A673 (cell line): Measurements from ENCODE around the gene KCNJ9. TPM values are rescaled to one million over a fixed set of nuclear protein-coding genes. Genes with fewer than 3 reads are reported as not detected.
"Not testable (repeated sequence)": the region's sequence is repeated elsewhere in the genome, so short reads cannot be mapped to it uniquely, and the experiment has no call there.

Source experiments
- BruUV-seq: library from RNA; stranded (reverse); fragments of 400-500 nt; replicated peaks from 2 replicates; lab custom pipeline; 2021; lab: Mats Ljungman, UMichigan
- CTCF ChIA-PET: fragments of 300-600 bp; sonication (Branson Sonifier 250); formaldehyde crosslinking; loops from one replicate; lab custom pipeline; 2022; ENCODE audit warnings: antibody characterized with exemption; lab: Charles Lee
- POLR2A ChIA-PET: fragments of 300-600 bp; sonication (Branson Sonifier 250); formaldehyde crosslinking; loops from one replicate; lab custom pipeline; 2022; ENCODE audit warnings: antibody characterized with exemption; ENCODE audit not compliant: low non-redundant PET; lab: Charles Lee
- DNase-seq: peaks from one replicate; pipeline ENCODE4 v3.0.0-alpha.2; 2015; ENCODE audit warnings: low spot score
- H3K27ac ChIP-seq: fragments of 200-600 bp; sonication (generic); 2 replicates; pipeline ENCODE4 v1.5.1; 2016; ENCODE audit warnings: mixed run types, low read depth, mild to moderate bottlenecking, mixed read lengths, antibody characterized with exemption, low read length; ENCODE audit not compliant: poor library complexity, severe bottlenecking
- H3K27me3 ChIP-seq: fragments of 200-600 bp; sonication (generic); replicated peaks from 2 replicates; pipeline ENCODE4 v1.6.1; 2017; ENCODE audit warnings: mixed run types, low read depth, mild to moderate bottlenecking, mixed read lengths, antibody characterized with exemption, low read length; ENCODE audit not compliant: insufficient read depth, poor library complexity
- H3K36me3 ChIP-seq: fragments of 200-600 bp; sonication (generic); 2 replicates; pipeline ENCODE4 v1.6.1; 2016; ENCODE audit warnings: mixed run types, mild to moderate bottlenecking, mixed read lengths, antibody characterized with exemption, low read length; ENCODE audit not compliant: insufficient read depth, poor library complexity, severe bottlenecking
- H3K4me1 ChIP-seq: fragments of 200-600 bp; sonication (generic); 2 replicates; pipeline ENCODE4 v1.6.1; 2017; ENCODE audit warnings: mixed run types, mild to moderate bottlenecking, mixed read lengths, antibody characterized with exemption, low read length; ENCODE audit not compliant: insufficient read depth, poor library complexity, severe bottlenecking
- H3K4me3 ChIP-seq: fragments of 200-600 bp; sonication (generic); 2 replicates; pipeline ENCODE4 v1.5.1; 2016; ENCODE audit warnings: low read depth, mixed run types, mild to moderate bottlenecking, mixed read lengths, low read length; ENCODE audit not compliant: poor library complexity, severe bottlenecking
- H3K9me3 ChIP-seq: fragments of 200-600 bp; sonication (generic); 2 replicates; pipeline ENCODE4 v1.6.1; 2016; ENCODE audit warnings: mixed run types, low read depth, mild to moderate bottlenecking, mixed read lengths, antibody characterized with exemption, low read length; ENCODE audit not compliant: poor library complexity, severe bottlenecking
- CTCF ChIP-seq: fragments of 300-800, 200-600 bp; sonication (generic); conservative IDR thresholded peaks from 2 replicates; pipeline ENCODE4 v1.5.1; 2017; ENCODE audit warnings: low read depth, mild to moderate bottlenecking, antibody characterized with exemption, low read length, moderate library complexity, mixed read lengths
- EZH2 ChIP-seq: fragments of 200-600 bp; sonication (generic); IDR thresholded peaks from 2 replicates; pipeline ENCODE4 v1.6.1; 2017; ENCODE audit warnings: borderline replicate concordance, low read depth, mild to moderate bottlenecking, mixed read lengths, antibody characterized with exemption, low read length; ENCODE audit not compliant: poor library complexity, severe bottlenecking
- intact Hi-C: fragments of 100-400 bp; cut with micrococcal nuclease; formaldehyde crosslinking; loops from one replicate; pipeline ENCODE4 v1.10.0; 2022; ENCODE audit not compliant: unreplicated experiment
- total RNA-seq: library from RNA; stranded (reverse); gene quantifications from 2 replicates; pipeline ENCODE4 v1.2.3, GENCODE V29; 2021

KCNJ9 gene
- total RNA-seq, 1 experiment from 2014 or later, result not detected

- ChIA-PET POLR2A (no interaction called here), CTCF (interaction anchor here (1.0 to 1.2 kb wide), 2 partner anchors 29 to 31 kb away, joined by 3 to 6 read pairs; no protein-coding TSS in a partner anchor)
- Histone ChIP-seq H3K27ac (no peak overlapping the region), H3K27me3 (peaks cover 13% of the 10 kb centered on the region), H3K4me1 (no peaks in the 10 kb centered on the region), H3K36me3 (no peaks in the 10 kb centered on the region), H3K9me3 (no peaks in the 10 kb centered on the region), H3K4me3 (no peak overlapping the region)
- TF ChIP-seq EZH2, result no peak
- TF ChIP-seq CTCF, result no peak
- no peak for DNase-seq
- intact Hi-C loops, result loop anchor here (5.0 kb wide), 1 partner anchor 40 kb away; no protein-coding TSS in a partner anchor
- no TSS peak for BruUV-seq
Measured at GRCh38 chr1:160047111-160047991, 34.0 kb upstream of the KCNJ9 start.

GRCh38 chr1:160048335-160048734 lies 33.0 kb upstream of the KCNJ9 start:
- ChIA-PET CTCF (no interaction called here), POLR2A (no interaction called here)
- Histone ChIP-seq H3K36me3 (no peaks in the 10 kb centered on the region), H3K27ac (no peak overlapping the region), H3K9me3 (no peaks in the 10 kb centered on the region), H3K4me1 (no peaks in the 10 kb centered on the region), H3K4me3 (no peak overlapping the region), H3K27me3 (peaks cover 23% of the 10 kb centered on the region)
- TF ChIP-seq CTCF, result no peak
- DNase-seq, result no peak
- BruUV-seq, result no TSS peak
- intact Hi-C loops, result loop anchor here (5.0 kb wide), 1 partner anchor 39 kb away; no protein-coding TSS in a partner anchor

GRCh38 chr1:160049101-160049500 lies 32.2 kb upstream of the KCNJ9 start:
- POLR2A ChIA-PET, result no interaction called here
- CTCF ChIA-PET, result no interaction called here
- no peak for DNase-seq
- H3K36me3 ChIP-seq, result no peaks in the 10 kb centered on the region
- no TSS peak for BruUV-seq
- H3K9me3 ChIP-seq, result no peaks in the 10 kb centered on the region
- H3K4me1 ChIP-seq, result no peaks in the 10 kb centered on the region
- H3K4me3 ChIP-seq, result no peak overlapping the region
- intact Hi-C loops, result loop anchor here (5.0 kb wide), 1 partner anchor 38 kb away; no protein-coding TSS in a partner anchor
- no peak for TF ChIP-seq EZH2
- no peak overlapping the region for H3K27ac ChIP-seq
- peaks cover 30% of the 10 kb centered on the region for H3K27me3 ChIP-seq

GRCh38 chr1:160050182-160050581 lies 31.2 kb upstream of the KCNJ9 start:
- POLR2A ChIA-PET, CTCF ChIA-PET, H3K9me3 ChIP-seq, BruUV-seq, H3K4me1 ChIP-seq, H3K36me3 ChIP-seq, H3K27ac ChIP-seq, DNase-seq, intact Hi-C loops, H3K4me3 ChIP-seq: not testable (repeated sequence)
- H3K27me3 ChIP-seq, result peaks cover 41% of the 10 kb centered on the region
